ENCODE results near the gene HSPH1. TPM values are rescaled to one million over a fixed set of nuclear protein-coding genes. Genes with fewer than 3 reads are reported as not detected.

The HSPH1 gene
- total RNA-seq, 1 donor from 2014 or later = 50.9 TPM

DNA sequence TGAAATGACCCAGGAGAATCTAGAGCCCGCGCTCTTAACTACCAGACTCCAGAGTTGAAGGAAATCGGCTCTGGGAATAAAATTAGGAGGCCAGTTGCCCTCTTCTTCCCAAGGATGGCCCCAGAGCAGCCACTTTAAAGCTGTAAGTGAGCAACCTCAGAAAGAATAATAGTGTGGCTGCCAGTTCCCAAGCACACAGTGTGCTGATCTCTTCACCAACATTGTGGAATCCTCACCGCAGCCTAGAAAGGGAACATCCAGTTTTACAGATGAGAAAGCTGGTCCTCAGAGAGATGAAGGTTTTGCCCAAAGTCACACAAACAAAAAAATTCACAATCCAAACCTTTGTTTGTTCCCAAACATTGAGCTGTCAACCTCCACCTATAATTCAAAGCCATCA, 39.6 kb downstream of the HSPH1 start:
- no peak overlapping the region for H3K4me3 ChIP-seq (ENCODE audit: low read depth, low read length)
- TF ChIP-seq, protein P1, sequence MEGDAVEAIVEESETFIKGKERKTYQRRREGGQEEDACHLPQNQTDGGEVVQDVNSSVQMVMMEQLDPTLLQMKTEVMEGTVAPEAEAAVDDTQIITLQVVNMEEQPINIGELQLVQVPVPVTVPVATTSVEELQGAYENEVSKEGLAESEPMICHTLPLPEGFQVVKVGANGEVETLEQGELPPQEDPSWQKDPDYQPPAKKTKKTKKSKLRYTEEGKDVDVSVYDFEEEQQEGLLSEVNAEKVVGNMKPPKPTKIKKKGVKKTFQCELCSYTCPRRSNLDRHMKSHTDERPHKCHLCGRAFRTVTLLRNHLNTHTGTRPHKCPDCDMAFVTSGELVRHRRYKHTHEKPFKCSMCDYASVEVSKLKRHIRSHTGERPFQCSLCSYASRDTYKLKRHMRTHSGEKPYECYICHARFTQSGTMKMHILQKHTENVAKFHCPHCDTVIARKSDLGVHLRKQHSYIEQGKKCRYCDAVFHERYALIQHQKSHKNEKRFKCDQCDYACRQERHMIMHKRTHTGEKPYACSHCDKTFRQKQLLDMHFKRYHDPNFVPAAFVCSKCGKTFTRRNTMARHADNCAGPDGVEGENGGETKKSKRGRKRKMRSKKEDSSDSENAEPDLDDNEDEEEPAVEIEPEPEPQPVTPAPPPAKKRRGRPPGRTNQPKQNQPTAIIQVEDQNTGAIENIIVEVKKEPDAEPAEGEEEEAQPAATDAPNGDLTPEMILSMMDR (conservative IDR thresholded peaks at IDR 0.05; ENCODE audit: low read depth, low read length) = no peak
- no peak for DNase-seq (ENCODE audit: low read depth)

DNA sequence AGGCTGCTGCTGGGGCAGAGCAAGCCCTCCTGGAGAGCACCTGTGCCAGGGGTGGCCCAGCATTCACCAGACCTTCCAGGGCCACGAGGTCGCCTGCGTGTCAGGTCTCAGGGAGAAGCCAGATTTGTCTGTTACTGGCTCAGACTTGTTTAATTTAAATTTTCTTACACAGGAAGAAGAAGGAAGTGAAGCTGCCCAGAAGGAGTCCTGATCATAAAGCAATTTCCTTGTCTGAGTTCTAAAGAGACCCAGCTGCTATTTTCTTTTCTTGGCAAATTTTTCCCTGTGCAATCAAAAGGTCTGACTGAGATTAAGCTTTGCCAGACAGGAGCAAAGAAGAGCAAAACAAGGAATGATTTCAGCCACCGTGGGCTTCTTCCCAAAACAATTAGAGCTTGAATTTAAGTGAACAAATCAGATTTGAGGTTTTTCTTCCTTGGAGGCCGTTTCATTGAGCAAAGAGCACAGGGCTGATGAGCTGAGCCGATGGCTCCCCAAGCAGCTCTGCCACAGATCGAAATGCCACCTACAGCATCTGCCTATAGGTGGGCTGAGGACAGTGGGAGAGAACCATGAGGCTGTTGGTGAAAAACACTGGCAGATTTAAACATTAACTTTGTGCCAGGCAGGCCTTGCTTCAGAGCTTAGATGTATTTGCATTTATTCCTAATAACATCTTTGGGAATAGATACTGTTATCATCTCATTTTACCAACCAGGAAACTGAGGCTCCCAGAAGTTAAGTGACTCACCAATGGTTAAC, 40.1 kb downstream of the HSPH1 start:
- no peak for DNase-seq (ENCODE audit: low read depth)
- TF ChIP-seq, protein P1 (conservative IDR thresholded peaks at IDR 0.05; ENCODE audit: low read depth, low read length) = no peak
- H3K4me3 ChIP-seq (ENCODE audit: low read depth, low read length) = no peak overlapping the region

DNA sequence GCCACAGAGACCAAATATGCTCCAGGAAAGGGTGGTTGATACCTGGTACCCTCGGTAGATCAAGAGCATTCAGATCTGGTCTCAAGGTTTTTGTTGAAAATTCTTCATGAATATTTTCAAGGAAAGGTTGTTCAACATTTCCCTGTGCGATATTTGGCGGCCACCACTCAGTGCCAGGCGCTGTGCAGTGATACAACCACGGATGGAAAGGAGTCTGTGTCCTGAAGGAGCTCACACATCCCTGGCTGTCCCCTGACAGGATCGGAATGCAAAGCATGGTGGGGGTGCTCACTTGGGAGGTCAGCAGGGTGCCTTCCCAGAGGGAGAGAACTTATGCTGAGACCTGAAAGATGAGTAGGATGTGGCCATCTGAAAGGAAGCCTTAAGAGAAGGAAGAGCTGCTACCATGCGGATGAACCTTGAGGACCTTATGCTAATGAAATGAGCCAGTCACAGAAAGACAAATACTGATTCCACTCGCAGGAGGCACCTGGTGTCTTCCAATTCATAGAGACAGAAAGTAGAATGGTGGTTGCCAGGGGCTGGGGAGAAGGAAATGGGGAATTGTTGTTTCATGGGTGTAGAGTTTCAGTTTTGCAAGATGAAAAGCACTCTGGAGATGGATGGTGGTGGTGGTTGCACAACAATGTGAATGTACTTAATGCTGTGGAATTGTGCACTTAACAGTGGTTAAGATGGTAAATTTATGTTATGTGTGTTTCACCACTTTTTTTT, 41.6 kb downstream of the HSPH1 start:
- no peak overlapping the region for H3K4me3 ChIP-seq (ENCODE audit: low read depth, low read length)
- TF ChIP-seq, protein P1 (conservative IDR thresholded peaks at IDR 0.05; ENCODE audit: low read depth, low read length) = no peak
- no peak for DNase-seq (ENCODE audit: low read depth)

DNA sequence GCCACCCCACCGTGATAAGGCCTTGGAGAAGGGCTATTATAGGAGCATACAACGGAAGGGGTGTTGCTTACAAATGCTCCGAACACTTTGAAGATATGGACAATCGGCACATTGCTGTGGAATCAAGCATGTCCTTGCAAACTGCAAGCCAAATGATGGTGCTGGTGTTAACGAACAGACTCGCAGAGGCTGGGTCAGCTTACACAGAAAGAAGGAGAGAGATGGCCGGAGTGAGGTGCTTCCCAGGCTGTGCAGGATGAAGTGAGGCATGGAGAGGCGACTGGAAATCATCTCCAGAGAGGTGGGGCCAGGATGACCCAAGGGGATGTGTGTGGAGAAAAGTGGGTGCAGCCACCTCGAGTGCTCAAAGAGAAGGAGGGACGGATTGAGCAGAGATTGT, 42.2 kb downstream of the HSPH1 start:
- no peak for DNase-seq (ENCODE audit: low read depth)
- TF ChIP-seq, protein P1 (conservative IDR thresholded peaks at IDR 0.05; ENCODE audit: low read depth, low read length) = no peak
- no peak overlapping the region for H3K4me3 ChIP-seq (ENCODE audit: low read depth, low read length)

DNA sequence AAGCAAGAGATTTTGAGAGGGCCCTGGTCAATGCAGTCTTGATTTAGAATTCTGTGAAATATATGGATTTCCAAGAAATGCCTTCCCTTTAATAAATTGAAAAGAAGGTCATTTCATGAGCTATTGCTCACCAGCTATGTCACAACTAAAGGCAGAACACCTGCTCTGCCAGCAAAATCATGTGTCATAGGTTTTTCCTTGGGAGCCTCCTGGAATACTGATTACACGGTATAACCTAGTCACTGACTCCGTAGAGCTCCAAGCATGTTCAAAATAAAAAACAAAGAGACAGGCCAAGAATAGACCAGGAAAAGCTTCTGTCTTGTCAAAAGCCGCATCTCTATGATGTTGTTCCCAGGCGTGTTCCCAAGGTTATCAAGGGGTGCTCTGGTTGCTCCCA, 45.5 kb downstream of the HSPH1 start:
- no peak overlapping the region for H3K4me3 ChIP-seq (ENCODE audit: low read depth, low read length)
- DNase-seq (ENCODE audit: low read depth) = no peak

DNA sequence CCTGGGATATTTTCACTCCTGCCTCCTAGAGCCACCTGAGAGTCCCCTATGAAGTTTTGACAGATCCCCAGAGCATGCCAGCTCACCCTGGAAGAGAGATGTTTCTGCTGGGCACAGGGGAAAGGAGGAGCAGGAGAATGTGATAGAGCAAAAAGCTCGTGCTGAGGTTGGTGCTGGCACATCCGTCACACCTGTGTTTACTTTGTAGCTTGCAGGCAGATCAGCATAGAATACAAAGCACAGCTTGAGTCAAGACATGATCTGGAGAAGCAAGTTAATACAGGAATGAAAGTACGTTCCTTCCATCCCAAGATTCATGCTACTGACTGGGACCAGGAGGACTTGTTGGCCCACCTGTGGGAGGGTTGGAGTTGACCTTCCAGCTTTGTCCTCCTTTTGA, 46.1 kb downstream of the HSPH1 start:
- H3K4me3 ChIP-seq (ENCODE audit: low read depth, low read length) = no peak overlapping the region
- TF ChIP-seq, protein P1 (conservative IDR thresholded peaks at IDR 0.05; ENCODE audit: low read depth, low read length) = no peak
- no peak for DNase-seq (ENCODE audit: low read depth)

More for the DNA sequence above, 45.5 kb downstream of the HSPH1 start:
- TF ChIP-seq, protein P1 (conservative IDR thresholded peaks at IDR 0.05; ENCODE audit: low read depth, low read length) = no peak

Data from epithelial cell of proximal tubule (primary cell).